HG03354 (cell line): ENCODE results near the gene MINDY1.

Source experiments
- ATAC-seq: cut with Tn5 transposase; IDR thresholded peaks from one replicate; pipeline ENCODE4 v1.9.1; 2021; ENCODE audit warnings: mild to moderate bottlenecking; ENCODE audit not compliant: unreplicated experiment, poor library complexity, severe bottlenecking

Gene MINDY1

DNA sequence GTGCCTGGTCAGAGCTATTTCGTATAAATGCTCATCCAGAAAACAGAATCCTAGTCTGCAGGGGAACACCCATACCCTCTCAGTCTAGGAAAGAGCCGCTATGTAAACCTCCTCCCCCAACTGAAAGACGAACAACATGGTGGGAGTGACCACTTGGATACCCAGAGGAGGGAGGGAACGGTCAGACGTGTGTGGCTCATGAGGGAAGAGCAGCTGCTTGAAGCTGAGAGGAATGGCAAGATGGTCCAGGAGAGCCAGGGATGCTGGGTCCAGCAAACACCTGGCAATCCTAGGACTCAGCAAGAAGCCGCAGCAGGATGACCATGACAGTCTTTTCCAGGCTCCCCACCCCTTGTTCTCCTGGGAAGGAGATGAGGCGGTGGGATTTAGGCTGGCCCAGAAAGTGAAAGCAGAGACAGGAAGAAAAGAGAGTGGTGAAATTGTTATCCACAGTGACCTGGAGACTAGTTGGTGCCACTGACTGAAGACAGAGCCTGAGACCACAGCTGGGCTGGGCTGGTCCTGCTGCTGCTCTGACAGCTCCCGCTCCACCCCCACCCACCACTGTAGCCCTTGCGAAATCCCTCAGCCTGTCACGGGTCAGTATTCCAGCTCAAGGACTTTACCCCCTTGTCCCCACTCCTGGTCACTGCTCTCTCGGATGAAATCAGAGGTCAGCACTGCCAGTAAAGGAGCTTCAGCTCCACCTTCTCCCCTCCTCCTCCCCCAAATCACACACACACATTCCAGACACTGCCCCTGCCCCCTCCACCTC is 35.7 kb downstream of the MINDY1 start:
- ATAC-seq, result no peak

DNA sequence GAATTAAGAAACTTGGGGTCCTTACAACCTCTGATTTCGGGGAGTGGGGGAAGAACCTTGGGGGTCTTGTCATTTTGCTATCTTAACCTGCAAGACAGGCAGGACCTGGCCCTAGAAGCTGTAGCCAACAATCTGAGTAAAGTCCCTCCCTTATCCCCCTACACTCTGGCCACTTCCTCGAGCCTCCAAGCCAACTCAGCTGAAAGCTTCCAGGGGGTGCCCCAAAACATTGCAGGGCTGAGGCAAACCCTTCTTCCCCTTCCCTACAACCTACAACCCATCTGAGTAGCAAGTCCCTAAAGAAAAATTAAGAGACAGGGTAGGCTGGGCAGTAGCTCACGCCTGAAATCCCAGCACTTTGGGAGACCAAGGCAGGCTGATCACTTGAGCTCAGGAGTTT is 37.1 kb downstream of the MINDY1 start:
- ATAC-seq, result no peak

GRCh38 chr1:150968491-150968890 is 38.2 kb downstream of the MINDY1 start:
- ATAC-seq, result no peak

- ATAC-seq, result no peak
Measured at GRCh38 chr1:150967936-150968335, 38.8 kb downstream of the MINDY1 start.

DNA sequence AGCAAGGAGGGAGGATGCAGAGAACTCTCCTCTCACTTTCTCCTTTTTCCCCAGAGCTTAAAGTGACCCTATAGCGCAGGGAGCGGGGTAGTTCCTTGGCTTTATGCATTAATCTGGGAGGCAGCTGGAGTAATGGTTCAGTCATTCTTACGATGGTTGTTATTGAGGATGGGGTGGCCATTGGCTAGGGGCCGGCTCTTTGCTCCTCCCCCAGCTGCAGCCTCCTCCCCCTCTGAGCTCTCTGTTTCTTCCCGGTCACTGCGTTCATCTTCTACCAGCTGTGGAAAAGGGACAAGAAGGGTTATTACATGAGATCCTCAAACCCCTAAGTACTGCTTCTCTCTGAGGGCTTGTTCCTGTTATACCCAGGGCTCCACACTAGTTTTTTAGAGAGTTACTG is 40.7 kb downstream of the MINDY1 start:
- no peak for ATAC-seq

GRCh38 chr1:150965605-150966004 is 41.1 kb downstream of the MINDY1 start:
- no peak for ATAC-seq

DNA sequence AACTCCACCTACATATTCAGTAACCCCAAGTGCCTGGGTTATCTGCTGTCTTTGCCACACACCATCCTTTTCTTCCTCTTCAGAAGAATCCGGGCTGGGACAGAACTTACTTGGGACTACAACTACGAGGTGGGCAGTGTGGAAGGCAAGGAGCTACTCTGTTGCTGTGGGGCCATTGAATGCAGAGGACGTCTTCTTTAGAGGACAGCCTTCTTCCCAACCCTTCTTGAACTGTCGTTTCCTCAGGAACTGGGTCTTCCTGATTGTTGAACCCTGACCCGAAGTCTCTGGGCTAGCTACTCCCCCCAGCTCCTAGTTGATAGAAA is 42.6 kb downstream of the MINDY1 start:
- no peak for ATAC-seq

DNA sequence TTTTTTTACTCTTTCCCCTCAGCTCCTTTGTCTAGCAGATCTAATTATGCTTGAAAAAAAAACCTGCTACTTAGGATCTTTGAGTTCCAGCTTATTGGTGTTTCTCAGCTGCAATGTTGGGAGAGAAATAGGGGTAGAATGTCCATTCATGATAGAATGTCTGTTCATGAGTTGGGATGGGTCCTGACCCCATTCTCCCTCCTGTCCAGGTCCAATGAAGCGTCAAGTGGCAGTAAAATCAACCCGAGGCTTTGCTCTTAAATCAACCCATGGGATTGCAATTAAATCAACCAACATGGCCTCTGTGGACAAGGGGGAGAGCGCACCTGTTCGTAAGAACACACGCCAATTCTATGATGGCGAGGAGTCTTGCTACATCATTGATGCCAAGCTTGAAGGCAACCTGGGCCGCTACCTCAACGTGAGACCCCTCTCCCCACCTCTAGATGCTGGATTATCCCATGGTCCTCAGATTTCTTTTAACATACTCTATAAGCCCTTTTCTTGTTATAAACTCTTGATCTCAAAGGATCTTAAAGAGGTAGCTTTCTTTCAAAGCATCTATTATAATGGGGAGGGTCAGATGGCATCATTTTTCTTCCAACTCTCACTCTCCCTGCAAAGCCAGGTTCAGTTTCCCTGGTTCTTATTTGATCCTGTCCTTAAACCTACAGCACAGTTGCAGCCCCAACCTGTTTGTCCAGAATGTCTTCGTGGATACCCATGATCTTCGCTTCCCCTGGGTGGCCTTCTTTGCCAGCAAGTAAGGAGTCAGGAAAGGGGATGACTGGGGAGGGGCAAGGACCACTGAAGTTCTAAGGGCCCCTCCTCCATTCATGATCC is 43.2 kb downstream of the MINDY1 start:
- ATAC-seq, result no peak

DNA sequence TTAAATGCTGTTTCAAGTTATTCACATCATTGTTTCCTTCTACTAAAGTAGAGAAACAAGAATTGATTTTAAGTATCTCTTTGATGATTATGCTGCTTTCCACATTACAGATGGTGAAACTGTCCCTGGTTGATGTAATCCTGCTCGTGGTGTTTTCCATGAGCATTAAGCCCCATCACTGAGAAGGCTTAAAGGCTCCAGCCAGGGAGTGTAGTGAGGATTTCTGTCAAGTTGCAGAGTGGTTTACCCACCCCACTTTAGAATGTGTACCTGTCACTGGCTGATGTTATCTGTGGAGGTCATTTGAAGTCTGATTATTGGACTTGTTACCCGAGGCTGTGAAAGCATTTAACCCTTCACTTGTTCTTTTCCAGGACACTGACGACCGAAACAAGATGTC is 44.9 kb downstream of the MINDY1 start:
- ATAC-seq, result no peak

- no peak for ATAC-seq
Measured at GRCh38 chr1:150960646-150961045, 46.1 kb downstream of the MINDY1 start.

DNA sequence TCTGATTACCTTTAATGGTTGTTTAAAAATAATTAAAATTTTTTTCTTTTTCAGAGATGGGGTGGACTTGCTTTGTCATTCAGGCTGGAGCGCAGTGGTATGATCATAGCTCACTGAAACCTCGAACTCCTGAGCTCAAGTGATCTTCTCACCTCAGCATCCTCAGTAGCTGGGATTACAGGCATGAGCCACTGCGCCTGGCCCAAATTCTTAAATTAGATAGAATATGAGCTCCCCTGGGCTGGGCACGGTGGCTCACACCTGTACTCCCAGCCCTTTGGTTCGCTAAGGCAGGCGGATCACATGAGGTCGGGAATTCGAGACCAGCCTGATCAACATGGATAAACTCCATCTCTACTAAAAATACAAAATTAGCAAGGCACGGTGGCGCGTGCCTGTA is 49.0 kb downstream of the MINDY1 start:
- ATAC-seq, result no peak

DNA sequence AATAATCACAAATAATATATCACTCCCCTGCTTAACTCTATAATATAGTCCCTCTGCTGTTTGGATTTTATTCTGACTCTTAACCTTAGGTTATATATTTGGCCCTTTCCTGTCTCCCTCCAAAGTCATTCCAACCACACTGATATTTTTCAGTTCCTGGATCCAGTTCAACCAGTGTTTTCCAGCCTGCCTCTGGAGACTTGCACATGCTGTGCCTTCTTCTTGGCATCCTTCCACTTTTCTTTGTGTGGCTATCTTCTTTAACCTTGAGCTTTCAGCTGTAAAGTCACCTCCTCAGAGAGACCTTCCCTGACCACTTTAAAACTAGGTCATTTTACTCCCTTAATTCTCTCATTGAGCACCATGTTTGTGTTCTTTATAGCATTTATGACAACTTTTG is 51.4 kb downstream of the MINDY1 start:
- ATAC-seq, result no peak

DNA sequence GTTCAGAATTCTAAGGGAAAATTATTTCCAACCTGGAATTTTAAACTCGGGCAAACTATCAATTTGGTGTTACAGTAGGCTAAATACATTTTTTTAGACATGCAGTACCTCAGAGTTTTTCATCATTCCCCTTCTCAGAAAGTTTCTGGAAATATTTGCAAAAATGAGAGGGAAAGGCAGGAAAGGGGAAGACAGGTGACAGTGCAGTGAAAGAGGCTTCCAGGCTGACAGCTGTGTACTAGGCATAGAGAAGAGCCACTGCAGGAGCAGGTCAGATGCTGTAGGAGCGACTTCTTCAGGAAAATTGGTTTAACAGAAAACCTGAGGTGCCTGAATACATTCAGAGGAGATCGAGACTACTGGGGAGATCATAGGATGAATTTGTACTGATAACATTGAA is 52.0 kb downstream of the MINDY1 start:
- ATAC-seq, result no peak
